ENCODE results near the gene FHIT. TPM values are rescaled to one million over a fixed set of nuclear protein-coding genes. Genes with fewer than 3 reads are reported as not detected.

Gene FHIT
- total and polyA plus RNA-seq, 11 donors: 4.2 to 26.8 (median 16.5) TPM

DNA sequence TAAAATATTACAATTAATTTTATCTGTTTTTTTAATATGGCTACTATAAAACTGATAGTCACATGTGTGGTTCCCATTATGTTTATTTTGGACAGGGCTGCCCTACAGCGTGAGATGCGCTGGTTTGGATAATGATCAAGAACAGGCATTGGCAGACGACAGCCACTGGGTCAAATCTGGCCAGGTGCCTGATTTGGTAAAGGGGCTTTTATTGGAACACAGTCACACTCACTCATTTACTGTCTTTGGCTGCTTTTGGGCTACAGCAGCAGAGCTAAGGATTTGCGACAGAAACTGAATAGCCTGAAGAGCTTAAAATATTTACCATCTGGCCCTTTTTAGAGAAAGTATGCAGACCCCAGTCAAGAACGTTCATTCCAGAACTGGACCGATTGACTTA, 1477.3 kb downstream of the FHIT start:
- intact Hi-C loops (cut with DNase I): no loop called here
- TF ChIP-seq POLR2A (IDR thresholded peaks at IDR 0.05) (no peak), CTCF (IDR thresholded peaks at IDR 0.05) (no peak)
- Histone ChIP-seq H3K4me1 (peaks cover 0 to 10% (median 0%) of the 10 kb centered on the region in 12 donors), H3K9me3 (no peaks in the 10 kb centered on the region), H3K27me3 (no peaks in the 10 kb centered on the region), H3K27ac (peak overlapping the region in 1 of 12 donors; percentile 27), H3K36me3 (no peaks in the 10 kb centered on the region), H3K4me3 (no peak overlapping the region)
- WGBS, 4 donors: 58 to 74% (median 62%) methylated on average over 6 of the region's 6 CpGs
- DNase-seq (no peak), ATAC-seq (no peak)

- no peak for DNase-seq
- Histone ChIP-seq H3K36me3 (no peaks in the 10 kb centered on the region), H3K9me3 (no peaks in the 10 kb centered on the region), H3K27me3 (no peaks in the 10 kb centered on the region), H3K4me1 (peaks cover 0 to 10% (median 0%) of the 10 kb centered on the region in 12 donors), H3K27ac (no peak overlapping the region), H3K4me3 (no peak overlapping the region)
- WGBS, 4 donors: 61 to 78% (median 72%) methylated on average over 12 of the region's 12 CpGs
- intact Hi-C loops (cut with DNase I): no loop called here
- TF ChIP-seq CTCF (IDR thresholded peaks at IDR 0.05): no peak
- no peak for ATAC-seq
Measured at GRCh38 chr3:59772416-59773408, 1478.5 kb downstream of the FHIT start.

GRCh38 chr3:59771768-59772181, 1479.5 kb downstream of the FHIT start:
- Histone ChIP-seq H3K4me3 (no peak overlapping the region), H3K36me3 (no peaks in the 10 kb centered on the region), H3K27me3 (no peaks in the 10 kb centered on the region), H3K27ac (no peak overlapping the region), H3K4me1 (peaks cover 0 to 10% (median 0%) of the 10 kb centered on the region in 12 donors), H3K9me3 (no peaks in the 10 kb centered on the region)
- ATAC-seq (no peak), DNase-seq (no peak)
- TF ChIP-seq POLR2A (IDR thresholded peaks at IDR 0.05) (no peak), CTCF (IDR thresholded peaks at IDR 0.05) (no peak)
- 59 to 79% (median 65%) methylated on average over 3 of the region's 3 CpGs for WGBS, 4 donors
- intact Hi-C loops (cut with DNase I): no loop called here

GRCh38 chr3:59769127-59769750, 1482.0 kb downstream of the FHIT start:
- H3K36me3 ChIP-seq: no peaks in the 10 kb centered on the region
- TF ChIP-seq CTCF (IDR thresholded peaks at IDR 0.05) (no peak), POLR2A (IDR thresholded peaks at IDR 0.05) (no peak)
- H3K4me3 ChIP-seq: no peak overlapping the region
- 86 to 90% (median 88%) methylated on average over 13 of the region's 13 CpGs for WGBS, 4 donors
- H3K27ac ChIP-seq: no peak overlapping the region
- intact Hi-C loops (cut with DNase I): no loop called here
- ATAC-seq: no peak
- H3K27me3 ChIP-seq: no peaks in the 10 kb centered on the region
- no peaks in the 10 kb centered on the region for H3K9me3 ChIP-seq
- H3K4me1 ChIP-seq: peaks cover 0 to 10% (median 0%) of the 10 kb centered on the region in 12 donors
- DNase-seq: no peak
